Suprapubic skin (tissue), 4 donors: Measurements from ENCODE around the gene PRR5. TPM values are rescaled to one million over a fixed set of nuclear protein-coding genes. Genes with fewer than 3 reads are reported as not detected.

ENCODE experiments used
- DNase-seq, 2 donors: peaks; one replicate each; pipeline ENCODE4 v3.0.0-alpha.2; 2019; ENCODE audit warnings: low spot score in 2 of 2
- H3K27ac ChIP-seq: fragments of 200-600 bp; sonication (generic); one replicate; pipeline ENCODE4 v1.5.1; 2019
- H3K27me3 ChIP-seq: fragments of 200-600 bp; sonication (generic); one replicate; pipeline ENCODE4 v1.5.1; 2019
- H3K36me3 ChIP-seq: fragments of 200-600 bp; sonication (generic); one replicate; pipeline ENCODE4 v1.5.1; 2019
- H3K4me1 ChIP-seq: fragments of 200-600 bp; sonication (generic); one replicate; pipeline ENCODE4 v1.5.1; 2019
- H3K4me3 ChIP-seq: fragments of 200-600 bp; sonication (generic); one replicate; pipeline ENCODE4 v1.5.1; 2019; ENCODE audit warnings: mild to moderate bottlenecking
- H3K9me3 ChIP-seq: fragments of 200-600 bp; sonication (generic); one replicate; pipeline ENCODE4 v1.5.1; 2019
- CTCF ChIP-seq, 2 donors: fragments of 200-600 bp in 1 of 2; fragments of 450-650 bp in 1 of 2; sonication (generic) in 1 of 2; IDR thresholded peaks; one replicate each; pipeline ENCODE4 v1.5.1; 2016 to 2019; ENCODE audit warnings: antibody characterized with exemption in 2 of 2, mild to moderate bottlenecking in 1 of 2, moderate library complexity in 1 of 2
- EP300 ChIP-seq: sonication (generic); formaldehyde crosslinking; IDR thresholded peaks from one replicate; pipeline ENCODE4 v1.6.1; 2017; ENCODE audit warnings: antibody characterized with exemption
- POLR2A ChIP-seq, 2 donors: fragments of 450-650 bp; IDR thresholded peaks; one replicate each; pipeline ENCODE4 v1.6.1; 2017; ENCODE audit warnings: antibody characterized with exemption in 2 of 2, mild to moderate bottlenecking in 2 of 2, moderate library complexity in 2 of 2
- POLR2AphosphoS5 ChIP-seq, 3 donors: sonication (generic); formaldehyde crosslinking; IDR thresholded peaks; one replicate each; pipeline ENCODE4 v1.6.1; 2017; ENCODE audit warnings: antibody characterized with exemption in 3 of 3
- WGBS: methylation state at CpG from one replicate; pipeline ENCODE4 v1.1.5; 2018; 5-methylcytosine and 5-hydroxymethylcytosine counted together
- total RNA-seq, 4 donors: library from RNA; depleted of rRNA; stranded (reverse); fragments of >200 nt; gene quantifications; one replicate each; pipeline ENCODE4 v1.1.0, GENCODE V29; 2016

The PRR5 gene
- total RNA-seq, 4 donors from 2014 or later, result 14.9 to 25.0 (median 20.4) TPM

GRCh38 chr22:44730490-44731356 is 28.7 kb downstream of the PRR5 start:
- Histone ChIP-seq H3K27ac (no peak overlapping the region), H3K4me3 (no peak overlapping the region), H3K9me3 (no peaks in the 10 kb centered on the region), H3K4me1 (peaks cover 9% of the 10 kb centered on the region), H3K36me3 (peaks cover 10% of the 10 kb centered on the region), H3K27me3 (no peaks in the 10 kb centered on the region)
- DNase-seq, result no peak
- TF ChIP-seq CTCF (IDR thresholded peaks at IDR 0.05), result no peak
- TF ChIP-seq EP300, result no peak
- TF ChIP-seq POLR2AphosphoS5 (IDR thresholded peaks at IDR 0.05), result no peak
- no peak for TF ChIP-seq POLR2A (IDR thresholded peaks at IDR 0.05)
- 80% methylated on average over 12 of the region's 19 CpGs for WGBS

- H3K4me1 ChIP-seq, result peaks cover 9% of the 10 kb centered on the region
- H3K36me3 ChIP-seq, result peaks cover 10% of the 10 kb centered on the region
- no peak for DNase-seq
- no peak overlapping the region for H3K4me3 ChIP-seq
- no CpG with 5 or more reads among the region's 7 CpGs for WGBS
- no peaks in the 10 kb centered on the region for H3K9me3 ChIP-seq
- no peaks in the 10 kb centered on the region for H3K27me3 ChIP-seq
- no peak for TF ChIP-seq EP300
- TF ChIP-seq POLR2AphosphoS5 (IDR thresholded peaks at IDR 0.05), result no peak
- TF ChIP-seq CTCF (IDR thresholded peaks at IDR 0.05), result no peak
- no peak for TF ChIP-seq POLR2A (IDR thresholded peaks at IDR 0.05)
- no peak overlapping the region for H3K27ac ChIP-seq
These were observed 29.5 kb downstream of the PRR5 start for GRCh38 chr22:44731357-44731970.

GRCh38 chr22:44732017-44732561 is 30.1 kb downstream of the PRR5 start:
- no peaks in the 10 kb centered on the region for H3K9me3 ChIP-seq
- DNase-seq, result no peak
- no peaks in the 10 kb centered on the region for H3K27me3 ChIP-seq
- peaks cover 8% of the 10 kb centered on the region for H3K36me3 ChIP-seq
- no peak overlapping the region for H3K27ac ChIP-seq
- no peak for TF ChIP-seq POLR2AphosphoS5 (IDR thresholded peaks at IDR 0.05)
- TF ChIP-seq EP300, result no peak
- no peak for TF ChIP-seq POLR2A (IDR thresholded peaks at IDR 0.05)
- peaks cover 9% of the 10 kb centered on the region for H3K4me1 ChIP-seq
- 90% methylated on average over 18 of the region's 21 CpGs for WGBS
- H3K4me3 ChIP-seq, result no peak overlapping the region

- DNase-seq, result no peak
- Histone ChIP-seq H3K4me3 (no peak overlapping the region), H3K27me3 (no peaks in the 10 kb centered on the region), H3K4me1 (peaks cover 9% of the 10 kb centered on the region), H3K36me3 (peaks cover 4% of the 10 kb centered on the region), H3K27ac (no peak overlapping the region), H3K9me3 (no peaks in the 10 kb centered on the region)
- TF ChIP-seq POLR2AphosphoS5 (IDR thresholded peaks at IDR 0.05) (no peak), POLR2A (IDR thresholded peaks at IDR 0.05) (no peak), CTCF (IDR thresholded peaks at IDR 0.05) (no peak), EP300 (no peak)
- 92% methylated on average over 27 of the region's 27 CpGs for whole genome bisulfite sequencing
These were observed 30.7 kb downstream of the PRR5 start for GRCh38 chr22:44732661-44733060.

- Histone ChIP-seq H3K9me3 (no peaks in the 10 kb centered on the region), H3K4me3 (no peak overlapping the region), H3K36me3 (no peaks in the 10 kb centered on the region), H3K27me3 (no peaks in the 10 kb centered on the region), H3K4me1 (peaks cover 8% of the 10 kb centered on the region), H3K27ac (no peak overlapping the region)
- 87% methylated on average over 9 of the region's 14 CpGs for WGBS
- TF ChIP-seq CTCF (IDR thresholded peaks at IDR 0.05) (no peak), EP300 (no peak), POLR2A (IDR thresholded peaks at IDR 0.05) (no peak)
- DNase-seq, result no peak
These were observed 31.6 kb downstream of the PRR5 start for GRCh38 chr22:44733426-44734106.
